Neural cell (in vitro differentiated cells): ENCODE results near the gene KLHL36.

ENCODE experiments used
- CTCF ChIP-seq: fragments of 450-650 bp; IDR thresholded peaks from 2 replicates; pipeline ENCODE4 v1.5.1; 2014; ENCODE audit warnings: antibody characterized with exemption, mild to moderate bottlenecking, moderate library complexity; ENCODE audit not compliant: poor library complexity, severe bottlenecking
- EP300 ChIP-seq: fragments of 450-650 bp; conservative IDR thresholded peaks from 2 replicates; pipeline ENCODE4 v1.6.1; 2014; ENCODE audit warnings: antibody characterized with exemption, mild to moderate bottlenecking, moderate library complexity; ENCODE audit not compliant: poor library complexity, severe bottlenecking
- EZH2 ChIP-seq: fragments of 200-600, 300-800 bp; shearing (Covaris generic), sonication (generic); IDR thresholded peaks from 2 replicates; pipeline ENCODE4 v1.6.1; 2014; ENCODE audit warnings: antibody characterized with exemption, low read length, borderline replicate concordance, mild to moderate bottlenecking; ENCODE audit not compliant: insufficient read depth, poor library complexity, severe bottlenecking
- MXI1 ChIP-seq: fragments of 450-650 bp; conservative IDR thresholded peaks from 2 replicates; pipeline ENCODE4 v1.6.1; 2014; ENCODE audit warnings: antibody characterized with exemption, mild to moderate bottlenecking; ENCODE audit not compliant: poor library complexity, severe bottlenecking
- POLR2AphosphoS5 ChIP-seq: IDR thresholded peaks from 2 replicates; pipeline ENCODE4 v1.6.1; 2012
- RAD21 ChIP-seq: fragments of 450-650 bp; conservative IDR thresholded peaks from 2 replicates; pipeline ENCODE4 v1.6.1; 2014; ENCODE audit warnings: antibody characterized with exemption, mild to moderate bottlenecking, moderate library complexity
- REST ChIP-seq: IDR thresholded peaks from 2 replicates; pipeline ENCODE4 v1.6.1; 2012; ENCODE audit warnings: borderline replicate concordance
- SMC3 ChIP-seq: fragments of 450-650 bp; conservative IDR thresholded peaks from 2 replicates; pipeline ENCODE4 v1.6.1; 2014; ENCODE audit warnings: antibody characterized with exemption, mild to moderate bottlenecking, moderate library complexity; ENCODE audit not compliant: poor library complexity
- TAF1 ChIP-seq: IDR thresholded peaks from 2 replicates; pipeline ENCODE4 v1.6.1; 2012; ENCODE audit warnings: low read depth

- no peak for TF ChIP-seq CTCF
- no peak for TF ChIP-seq TAF1
- no peak for TF ChIP-seq EP300
- TF ChIP-seq POLR2AphosphoS5 = no peak
- TF ChIP-seq EZH2 = no peak
- TF ChIP-seq RAD21 = no peak
- no peak for TF ChIP-seq MXI1
- TF ChIP-seq REST = no peak
- TF ChIP-seq SMC3 = no peak
These were observed 21.8 kb downstream of the KLHL36 start for GRCh38 chr16:84670063-84670462.
